HG03139 (cell line): Measurements from ENCODE around the gene TMEM140.
A peak's percentile ranks its signal among the peaks of the same experiment; 100 is the strongest.
"Not testable (repeated sequence)": the region's sequence is repeated elsewhere in the genome, so short reads cannot be mapped to it uniquely, and the experiment has no call there.

Experiments used
- ATAC-seq: cut with Tn5 transposase; IDR thresholded peaks from one replicate; pipeline ENCODE4 v1.9.1; 2021; ENCODE audit not compliant: unreplicated experiment

The TMEM140 gene

GRCh38 chr7:135171581-135172291, 23.9 kb downstream of the TMEM140 start:
- not testable (repeated sequence) for ATAC-seq

DNA sequence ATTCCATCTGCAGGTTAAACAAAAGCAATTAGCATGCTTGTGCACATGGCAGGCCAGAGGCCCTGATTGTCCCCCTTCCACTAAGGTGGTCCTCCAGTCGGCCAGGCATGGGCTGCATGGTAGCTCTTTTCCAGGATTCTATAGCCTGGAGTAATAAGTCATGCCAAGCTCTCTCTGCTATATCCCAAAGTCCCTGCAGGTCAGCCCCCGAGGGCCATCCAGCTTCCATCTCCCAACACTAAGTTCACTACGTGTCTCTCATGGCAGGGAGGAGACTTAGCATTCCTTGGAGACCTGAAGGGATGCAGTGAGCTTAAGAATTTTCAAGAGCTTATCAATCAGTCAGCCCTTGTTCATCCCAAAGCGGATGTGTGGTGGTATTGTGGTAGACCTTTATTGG, 26.0 kb downstream of the TMEM140 start:
- not testable (repeated sequence) for ATAC-seq

GRCh38 chr7:135174941-135175340, 27.1 kb downstream of the TMEM140 start:
- ATAC-seq, result no peak

GRCh38 chr7:135175931-135176330, 28.1 kb downstream of the TMEM140 start:
- ATAC-seq, result no peak

DNA sequence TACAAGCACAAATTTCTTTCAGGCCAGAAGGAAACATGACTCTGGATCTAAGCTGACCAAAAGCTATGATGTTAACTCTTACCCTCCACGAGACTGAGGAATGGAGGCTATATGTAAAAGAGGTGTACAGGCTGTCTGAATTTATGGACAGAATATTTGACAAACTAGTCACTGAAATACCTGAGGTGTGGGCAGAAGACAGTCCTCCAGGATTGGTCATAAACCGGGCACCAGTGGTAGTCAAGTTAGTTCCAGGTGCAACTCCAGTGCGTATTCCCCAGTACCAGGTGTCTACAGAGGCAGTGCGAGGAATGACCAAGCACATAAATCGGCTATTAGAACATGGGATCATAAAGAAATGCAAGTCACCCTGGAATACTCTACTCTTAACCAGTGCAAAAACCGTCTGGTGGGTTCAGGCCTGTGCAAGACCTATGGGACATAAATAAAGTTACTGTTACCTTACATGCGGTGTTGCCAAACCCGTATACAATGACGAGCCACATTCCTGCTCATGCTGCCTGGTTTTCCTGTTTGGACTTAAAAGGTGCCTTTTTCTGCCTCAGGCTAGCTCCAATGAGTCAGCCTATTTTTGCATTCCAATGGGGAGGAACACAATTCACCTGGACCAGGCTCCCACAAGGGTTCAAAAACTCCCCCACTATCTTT, 29.3 kb downstream of the TMEM140 start:
- no peak for ATAC-seq

- no peak for ATAC-seq
Measured at GRCh38 chr7:135178364-135178763, 30.5 kb downstream of the TMEM140 start.

DNA sequence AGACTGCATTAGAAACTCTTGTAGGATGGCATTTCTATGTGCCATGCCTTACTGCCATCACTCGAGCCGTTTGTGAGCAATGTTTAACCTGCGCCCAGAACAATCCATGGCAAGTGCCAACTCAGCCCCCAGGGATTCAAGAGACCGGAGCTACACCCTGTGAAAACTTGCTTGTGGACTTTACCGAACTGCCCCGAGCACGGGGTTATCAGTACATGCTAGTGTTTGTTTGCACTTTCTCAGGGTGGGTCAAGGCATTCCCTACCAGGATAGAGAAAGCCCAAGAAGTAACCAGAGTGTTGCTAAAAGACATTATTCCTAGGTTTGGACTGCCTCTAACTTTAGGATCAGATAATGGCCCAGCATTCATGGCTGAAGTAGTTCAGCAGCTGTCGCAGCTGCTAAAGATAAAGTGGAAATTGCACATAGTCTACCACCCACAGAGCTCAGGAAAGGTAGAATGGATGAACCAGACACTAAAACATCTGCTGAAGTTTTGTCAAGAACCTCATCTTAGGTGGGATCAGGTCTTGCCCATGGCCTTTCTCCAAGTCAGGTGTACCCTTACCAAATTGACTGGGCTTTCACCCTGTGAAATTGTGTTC, 31.6 kb downstream of the TMEM140 start:
- ATAC-seq, result no peak

DNA sequence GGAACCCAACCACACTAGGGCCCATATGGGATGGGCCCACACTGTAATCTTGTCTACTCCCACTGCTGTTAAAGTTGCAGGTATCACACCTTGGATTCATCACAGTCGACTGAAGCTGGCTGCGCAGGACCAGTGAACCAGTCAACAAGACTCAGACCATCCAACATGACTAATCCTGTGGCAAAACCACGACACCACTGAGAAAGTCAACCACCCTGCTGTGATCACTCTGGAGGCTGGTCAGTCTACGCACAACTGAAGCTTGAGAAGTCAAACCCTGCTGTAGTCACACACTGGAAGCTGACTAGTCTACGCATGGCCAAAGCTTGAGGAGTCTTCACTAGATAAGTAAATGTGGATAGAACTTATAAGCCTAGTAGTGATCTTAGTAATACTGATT, 32.2 kb downstream of the TMEM140 start:
- ATAC-seq, result no peak

DNA sequence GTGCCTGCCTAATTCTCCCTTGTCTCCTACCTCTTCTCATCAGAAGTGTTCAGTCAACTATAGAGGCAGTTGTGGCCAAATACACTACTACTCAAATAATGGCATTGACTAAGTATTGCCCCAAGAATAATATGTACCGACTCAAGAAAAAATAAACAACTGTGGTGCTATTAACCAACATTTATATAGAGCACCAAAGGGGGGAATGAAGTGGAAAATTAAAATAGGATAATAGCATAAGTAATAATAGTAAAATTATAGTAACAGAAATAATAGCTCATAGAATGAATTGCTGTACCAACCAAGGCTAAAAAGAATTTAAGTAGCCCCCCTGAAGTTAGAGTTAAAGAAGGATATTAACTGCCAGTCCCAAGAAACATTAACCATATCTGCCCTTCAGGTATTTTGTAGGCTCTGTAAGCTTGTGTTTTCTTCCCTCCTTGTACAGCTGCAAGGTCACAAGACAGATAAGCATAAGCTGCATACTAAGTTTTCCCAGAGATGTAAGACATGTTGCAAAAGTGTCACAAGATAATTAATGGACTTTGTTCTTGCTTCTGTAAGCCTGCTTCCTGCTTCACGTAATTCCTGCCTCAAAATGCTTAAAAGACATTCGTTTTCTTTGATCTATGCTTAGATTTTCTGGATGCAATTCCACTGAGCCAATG, 33.5 kb downstream of the TMEM140 start:
- ATAC-seq, result no peak

DNA sequence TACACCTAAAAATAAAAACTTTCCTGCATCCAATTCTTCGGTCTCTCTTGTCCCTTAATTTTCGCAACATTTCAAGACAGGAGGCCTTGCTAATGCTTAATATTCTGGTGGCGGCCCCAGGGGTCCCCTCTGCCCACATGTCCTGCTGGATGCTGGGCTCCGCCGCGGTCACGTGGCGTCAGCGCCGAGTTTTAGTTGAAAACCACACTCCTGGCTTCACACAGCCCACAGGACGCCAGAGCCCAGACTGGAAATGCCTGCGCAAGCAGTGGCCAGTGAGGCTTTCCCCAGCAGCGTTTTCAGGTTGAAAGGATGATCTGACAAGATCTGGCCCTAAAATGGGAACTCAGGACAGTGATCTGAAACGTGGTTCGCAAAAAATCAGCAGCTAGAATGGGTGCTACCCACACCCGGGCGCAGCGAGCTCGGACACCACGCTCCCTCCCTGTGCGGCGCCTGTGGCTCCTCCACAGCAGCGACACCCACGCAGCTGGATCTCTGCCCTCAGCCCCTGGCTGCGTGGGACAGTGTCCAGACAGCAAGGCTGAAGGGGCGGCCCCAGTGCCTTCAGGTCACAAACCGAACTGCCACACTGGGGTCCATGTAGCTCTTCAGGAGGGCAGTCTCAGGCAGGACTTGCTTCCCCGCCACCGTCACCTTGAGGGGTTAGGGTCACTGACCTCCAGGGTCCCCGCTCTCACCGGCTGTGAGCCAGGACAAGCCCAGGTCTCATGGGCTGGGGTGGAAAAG, 34.2 kb downstream of the TMEM140 start:
- ATAC-seq, result no peak

GRCh38 chr7:135183478-135183877, 35.6 kb downstream of the TMEM140 start:
- ATAC-seq, result no peak

- ATAC-seq, result no peak
Measured at GRCh38 chr7:135184254-135184841, 36.5 kb downstream of the TMEM140 start.

DNA sequence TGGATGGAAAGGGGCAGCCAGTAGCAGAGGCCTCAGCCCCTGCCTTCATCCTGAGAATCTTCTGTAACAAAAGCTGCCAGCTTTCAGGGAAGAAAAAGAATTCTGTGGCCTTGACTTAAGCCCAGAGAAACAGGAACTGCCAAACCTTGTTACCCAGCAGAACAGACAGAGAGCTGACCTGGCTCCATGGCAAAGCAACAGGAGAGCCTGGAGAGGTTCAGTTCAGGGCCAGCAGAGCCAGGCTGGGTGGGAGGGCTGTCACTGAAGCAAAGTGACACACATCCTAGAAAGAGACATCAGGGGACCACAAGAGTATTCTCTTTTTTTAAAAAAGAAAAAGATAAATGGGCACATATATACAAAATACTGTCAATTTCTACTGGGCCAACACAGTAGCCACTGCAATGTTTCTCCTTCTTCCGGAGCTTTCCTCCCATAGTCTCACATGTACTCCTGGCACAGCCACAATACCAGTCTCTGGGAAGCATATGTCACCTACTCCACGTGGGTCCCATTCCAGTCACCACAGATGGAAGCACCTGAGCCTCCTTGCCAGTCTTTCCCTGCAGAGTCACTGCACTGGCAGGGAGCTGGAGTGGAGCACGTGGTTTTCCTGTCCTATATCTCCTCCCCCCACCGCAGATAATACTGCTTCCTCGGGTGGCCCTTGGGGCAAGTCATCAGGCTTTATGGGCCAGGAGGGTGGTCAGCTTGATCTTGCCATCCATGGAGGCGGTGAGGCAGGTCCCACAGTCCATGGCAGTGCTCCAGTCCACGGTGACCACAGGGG, 37.8 kb downstream of the TMEM140 start:
- ATAC-seq, result no peak

DNA sequence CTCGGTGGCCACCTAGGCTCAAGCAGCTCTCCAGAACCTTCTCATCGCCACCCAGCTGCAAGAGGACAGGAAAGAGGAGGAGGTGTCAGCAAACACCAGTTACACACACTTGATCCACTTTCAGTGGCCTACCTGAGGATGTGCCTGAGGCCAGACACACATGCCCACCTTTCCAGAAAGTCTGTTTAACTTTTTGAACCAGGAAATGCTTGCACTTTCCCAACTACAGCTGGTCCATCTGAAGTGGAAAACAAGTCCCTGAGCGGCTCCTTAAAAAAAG, 38.3 kb downstream of the TMEM140 start:
- ATAC-seq, result no peak

DNA sequence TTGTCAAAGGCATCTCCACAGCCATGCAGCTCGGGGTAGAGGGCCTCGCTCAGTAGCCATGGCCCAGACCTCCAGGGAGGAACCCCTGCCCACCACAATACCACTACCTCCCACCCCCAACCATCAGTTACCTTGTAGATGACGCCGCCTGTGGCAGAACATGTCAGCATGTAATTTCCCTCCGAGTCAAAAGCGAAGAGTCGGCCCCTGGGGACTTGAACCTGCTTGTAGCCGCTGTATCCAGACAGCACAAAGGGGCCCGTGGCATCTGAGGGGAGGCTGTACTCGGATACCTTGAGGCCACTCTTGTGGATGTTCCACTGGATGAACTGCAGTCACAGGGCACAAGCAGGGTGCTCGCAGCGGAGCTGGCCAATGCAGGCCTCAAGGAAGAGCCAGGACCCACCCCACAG, 39.0 kb downstream of the TMEM140 start:
- ATAC-seq, result peak; percentile 58

DNA sequence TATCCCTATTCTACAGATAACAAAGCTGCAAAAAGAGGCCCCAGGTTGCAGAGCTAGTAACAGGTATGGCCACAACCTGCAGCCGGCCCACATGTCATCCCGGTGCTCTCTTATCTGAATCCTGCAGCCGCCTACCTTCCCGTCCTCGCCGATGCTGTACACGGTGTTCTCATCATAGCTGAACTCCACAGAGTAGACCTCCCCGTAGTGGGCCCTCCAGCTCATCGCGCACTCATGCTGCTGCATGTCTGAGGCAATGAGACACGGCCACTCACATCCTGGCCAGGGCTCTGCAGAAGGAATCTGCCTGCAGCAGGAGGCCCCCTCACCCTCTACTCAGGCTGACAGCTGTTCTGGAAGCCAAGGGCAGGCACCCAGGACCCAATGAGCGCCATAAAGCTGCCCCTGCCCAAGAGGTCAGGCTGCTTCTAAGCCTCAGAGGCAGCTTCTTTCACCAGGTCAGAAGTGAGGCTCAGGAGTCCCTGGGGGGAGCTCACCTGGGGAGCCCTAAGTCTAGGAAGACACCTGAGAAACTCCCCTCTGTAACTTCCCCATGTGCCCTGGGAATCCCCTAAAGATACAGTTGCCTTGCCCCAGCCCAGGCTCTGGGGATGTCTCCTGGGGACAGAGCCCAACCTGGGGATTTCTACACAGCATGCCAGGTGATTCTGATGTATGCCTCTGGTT, 40.6 kb downstream of the TMEM140 start:
- no peak for ATAC-seq

DNA sequence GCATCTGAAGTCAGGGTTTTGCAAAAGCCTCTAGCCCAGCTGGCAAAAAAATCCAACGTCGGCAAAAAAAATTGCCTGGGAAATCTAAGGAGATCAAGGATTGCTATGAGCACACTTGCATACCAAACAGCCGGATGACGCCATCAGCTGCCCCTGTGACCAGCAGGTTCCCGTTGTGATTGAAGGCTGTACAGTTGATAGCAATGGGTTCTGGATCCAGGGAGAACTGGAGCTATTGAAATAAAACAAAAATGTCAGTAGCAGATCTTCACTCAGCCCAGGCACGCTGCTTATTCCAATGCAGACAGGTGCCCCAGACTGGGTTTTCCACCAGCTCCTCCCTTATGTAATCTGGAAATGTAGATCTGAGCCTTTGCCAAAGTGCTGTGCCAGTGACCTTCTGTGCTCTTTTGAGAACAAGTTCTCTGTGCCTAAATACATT, 41.4 kb downstream of the TMEM140 start:
- ATAC-seq, result no peak

GRCh38 chr7:135189961-135190360, 42.1 kb downstream of the TMEM140 start:
- no peak for ATAC-seq

- ATAC-seq, result no peak
Measured at GRCh38 chr7:135190703-135191102, 42.8 kb downstream of the TMEM140 start.
